Endothelial cell (in vitro differentiated cells): Measurements from ENCODE around the gene ZDHHC18. TPM values are rescaled to one million over a fixed set of nuclear protein-coding genes. Genes with fewer than 3 reads are reported as not detected.

Experiments used
- DNase-seq: peaks from one replicate; pipeline ENCODE4 v3.0.0; 2021; ENCODE audit warnings: low spot score
- H3K27ac Mint-ChIP-seq: one replicate; pipeline ENCODE4 v1.8.0; 2021; ENCODE audit warnings: mixed read lengths, inconsistent platforms; ENCODE audit not compliant: unreplicated experiment
- H3K27me3 Mint-ChIP-seq: one replicate; pipeline ENCODE4 v1.8.0; 2021; ENCODE audit warnings: mild to moderate bottlenecking, moderate library complexity, mixed read lengths, inconsistent platforms; ENCODE audit not compliant: unreplicated experiment
- H3K36me3 Mint-ChIP-seq: one replicate; pipeline ENCODE4 v1.8.0; 2021; ENCODE audit warnings: mild to moderate bottlenecking, low read depth, mixed read lengths, inconsistent platforms; ENCODE audit not compliant: unreplicated experiment
- H3K4me1 Mint-ChIP-seq: one replicate; pipeline ENCODE4 v1.8.0; 2021; ENCODE audit warnings: mild to moderate bottlenecking, mixed read lengths, inconsistent platforms; ENCODE audit not compliant: unreplicated experiment
- H3K4me3 Mint-ChIP-seq: one replicate; pipeline ENCODE4 v1.8.0; 2021; ENCODE audit warnings: mild to moderate bottlenecking, mixed read lengths, inconsistent platforms; ENCODE audit not compliant: unreplicated experiment
- H3K9me3 Mint-ChIP-seq: one replicate; pipeline ENCODE4 v1.8.0; 2021; ENCODE audit warnings: mixed read lengths, inconsistent platforms; ENCODE audit not compliant: unreplicated experiment
- total RNA-seq: library from RNA; stranded (reverse); fragmentation: NEBNext Ultra II Directional; extraction: Animal tissue kit (Norgen Biotek cat#: 25700); gene quantifications from one replicate; pipeline ENCODE4 v1.2.1, GENCODE V29; 2021; ENCODE audit not compliant: unreplicated experiment
- TF ChIP-seq, protein P1 (sequence below): fragments of 200-600 bp; sonication (generic); IDR thresholded peaks from one replicate; pipeline ENCODE4 v1.5.0; 2021; ENCODE audit warnings: antibody characterized with exemption; ENCODE audit not compliant: unreplicated experiment

ZDHHC18 gene
- total RNA-seq, 1 donor from 2014 or later: 32.4 TPM

DNA sequence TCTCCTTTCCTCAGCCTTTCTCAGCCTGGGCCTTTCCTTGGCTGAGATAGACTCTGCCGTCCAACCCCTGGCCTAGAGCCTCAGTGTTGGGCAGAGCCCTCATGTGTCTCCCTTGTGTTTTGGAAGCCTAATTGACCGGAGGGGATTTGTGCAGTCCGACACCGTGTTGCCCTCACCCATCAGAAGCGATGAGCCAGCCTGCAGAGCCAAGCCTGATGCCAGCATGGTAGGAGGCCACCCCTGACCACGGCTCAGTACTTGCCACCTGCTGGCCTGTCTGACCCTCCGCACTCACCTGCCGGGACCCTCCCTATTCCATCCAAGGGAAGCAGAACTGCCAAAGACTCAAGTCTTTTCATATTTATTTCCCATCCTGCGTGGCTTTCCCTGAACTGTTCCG lies 27.1 kb downstream of the ZDHHC18 start:
- Mint-ChIP-seq H3K36me3 (peaks cover 24% of the 10 kb centered on the region), H3K4me1 (no peaks in the 10 kb centered on the region), H3K4me3 (no peak overlapping the region), H3K9me3 (no peaks in the 10 kb centered on the region), H3K27ac (no peak overlapping the region), H3K27me3 (peaks cover 8% of the 10 kb centered on the region)
- TF ChIP-seq, protein P1, sequence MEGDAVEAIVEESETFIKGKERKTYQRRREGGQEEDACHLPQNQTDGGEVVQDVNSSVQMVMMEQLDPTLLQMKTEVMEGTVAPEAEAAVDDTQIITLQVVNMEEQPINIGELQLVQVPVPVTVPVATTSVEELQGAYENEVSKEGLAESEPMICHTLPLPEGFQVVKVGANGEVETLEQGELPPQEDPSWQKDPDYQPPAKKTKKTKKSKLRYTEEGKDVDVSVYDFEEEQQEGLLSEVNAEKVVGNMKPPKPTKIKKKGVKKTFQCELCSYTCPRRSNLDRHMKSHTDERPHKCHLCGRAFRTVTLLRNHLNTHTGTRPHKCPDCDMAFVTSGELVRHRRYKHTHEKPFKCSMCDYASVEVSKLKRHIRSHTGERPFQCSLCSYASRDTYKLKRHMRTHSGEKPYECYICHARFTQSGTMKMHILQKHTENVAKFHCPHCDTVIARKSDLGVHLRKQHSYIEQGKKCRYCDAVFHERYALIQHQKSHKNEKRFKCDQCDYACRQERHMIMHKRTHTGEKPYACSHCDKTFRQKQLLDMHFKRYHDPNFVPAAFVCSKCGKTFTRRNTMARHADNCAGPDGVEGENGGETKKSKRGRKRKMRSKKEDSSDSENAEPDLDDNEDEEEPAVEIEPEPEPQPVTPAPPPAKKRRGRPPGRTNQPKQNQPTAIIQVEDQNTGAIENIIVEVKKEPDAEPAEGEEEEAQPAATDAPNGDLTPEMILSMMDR: no peak
- DNase-seq: no peak

DNA sequence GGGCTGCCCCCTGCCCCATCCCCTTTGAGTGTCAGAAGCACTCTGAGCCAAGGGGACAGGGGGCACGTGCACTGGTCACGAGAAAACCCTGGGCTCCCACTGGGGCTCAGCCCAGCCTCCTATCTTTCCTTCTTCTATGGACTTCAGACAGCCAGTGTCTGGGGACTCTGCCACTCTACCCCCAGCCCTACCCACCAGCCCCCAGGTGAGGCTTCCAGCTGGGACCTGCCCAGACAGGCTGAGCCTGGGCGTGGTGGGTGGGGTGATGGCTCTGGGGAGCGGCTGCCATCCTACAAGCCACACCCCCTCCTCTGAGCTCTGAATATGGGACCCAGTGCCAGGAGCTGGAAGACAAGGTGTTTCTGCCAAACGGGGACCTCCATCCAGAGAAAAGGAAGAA lies 28.4 kb downstream of the ZDHHC18 start:
- TF ChIP-seq, protein P1: no peak
- no peaks in the 10 kb centered on the region for H3K9me3 Mint-ChIP-seq
- H3K4me3 Mint-ChIP-seq: no peak overlapping the region
- no peak overlapping the region for H3K27ac Mint-ChIP-seq
- H3K36me3 Mint-ChIP-seq: peaks cover 22% of the 10 kb centered on the region
- no peak for DNase-seq
- peaks cover 8% of the 10 kb centered on the region for H3K27me3 Mint-ChIP-seq
- no peaks in the 10 kb centered on the region for H3K4me1 Mint-ChIP-seq

DNA sequence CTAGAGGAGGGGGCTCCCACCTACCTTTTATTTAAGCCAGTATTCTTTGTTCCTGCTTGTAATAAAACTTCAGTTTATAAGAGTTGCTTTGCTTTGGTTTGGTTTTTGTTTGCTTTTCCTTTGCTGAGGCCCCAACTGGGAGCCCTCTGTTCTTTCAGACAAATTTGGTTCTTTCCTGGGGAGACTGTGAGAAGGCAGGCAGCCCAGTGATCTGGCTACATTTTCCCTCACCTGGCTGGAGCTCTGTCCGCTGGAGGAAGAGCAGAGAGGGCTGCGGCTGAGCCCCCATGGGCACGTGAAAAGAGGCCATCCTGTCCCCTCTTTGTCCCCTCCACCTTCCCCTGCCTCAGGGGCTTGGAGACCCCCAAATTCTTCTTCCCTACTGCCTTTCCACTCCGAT lies 29.1 kb downstream of the ZDHHC18 start:
- DNase-seq: no peak
- no peaks in the 10 kb centered on the region for H3K9me3 Mint-ChIP-seq
- H3K27ac Mint-ChIP-seq: no peak overlapping the region
- peaks cover 9% of the 10 kb centered on the region for H3K27me3 Mint-ChIP-seq
- no peak overlapping the region for H3K4me3 Mint-ChIP-seq
- H3K4me1 Mint-ChIP-seq: no peaks in the 10 kb centered on the region
- H3K36me3 Mint-ChIP-seq: peaks cover 17% of the 10 kb centered on the region
- TF ChIP-seq, protein P1: no peak

DNA sequence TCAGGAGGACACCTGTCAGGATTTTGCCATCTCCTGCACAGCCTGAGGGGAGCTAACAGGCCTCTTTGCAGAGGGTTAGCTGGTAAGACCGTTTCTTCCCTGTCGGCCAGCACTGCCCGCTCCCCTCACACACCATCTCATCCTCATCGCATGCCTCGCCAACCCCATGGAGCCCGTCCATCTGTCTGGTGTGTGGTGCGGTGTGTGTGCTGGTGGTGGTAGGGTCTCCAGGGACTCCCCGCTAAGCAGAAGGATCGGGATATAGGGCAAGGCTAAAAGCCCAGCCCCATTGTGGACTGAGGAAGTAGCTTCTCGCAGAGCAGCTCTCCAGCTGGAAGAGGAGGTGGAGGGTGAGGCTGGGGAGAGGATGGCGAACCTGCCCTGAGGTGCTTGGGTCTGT lies 29.7 kb downstream of the ZDHHC18 start:
- Mint-ChIP-seq H3K27ac (no peak overlapping the region), H3K4me1 (no peaks in the 10 kb centered on the region), H3K36me3 (peaks cover 17% of the 10 kb centered on the region), H3K4me3 (no peak overlapping the region), H3K9me3 (no peaks in the 10 kb centered on the region), H3K27me3 (peaks cover 9% of the 10 kb centered on the region)
- DNase-seq: no peak
- TF ChIP-seq, protein P1: no peak

DNA sequence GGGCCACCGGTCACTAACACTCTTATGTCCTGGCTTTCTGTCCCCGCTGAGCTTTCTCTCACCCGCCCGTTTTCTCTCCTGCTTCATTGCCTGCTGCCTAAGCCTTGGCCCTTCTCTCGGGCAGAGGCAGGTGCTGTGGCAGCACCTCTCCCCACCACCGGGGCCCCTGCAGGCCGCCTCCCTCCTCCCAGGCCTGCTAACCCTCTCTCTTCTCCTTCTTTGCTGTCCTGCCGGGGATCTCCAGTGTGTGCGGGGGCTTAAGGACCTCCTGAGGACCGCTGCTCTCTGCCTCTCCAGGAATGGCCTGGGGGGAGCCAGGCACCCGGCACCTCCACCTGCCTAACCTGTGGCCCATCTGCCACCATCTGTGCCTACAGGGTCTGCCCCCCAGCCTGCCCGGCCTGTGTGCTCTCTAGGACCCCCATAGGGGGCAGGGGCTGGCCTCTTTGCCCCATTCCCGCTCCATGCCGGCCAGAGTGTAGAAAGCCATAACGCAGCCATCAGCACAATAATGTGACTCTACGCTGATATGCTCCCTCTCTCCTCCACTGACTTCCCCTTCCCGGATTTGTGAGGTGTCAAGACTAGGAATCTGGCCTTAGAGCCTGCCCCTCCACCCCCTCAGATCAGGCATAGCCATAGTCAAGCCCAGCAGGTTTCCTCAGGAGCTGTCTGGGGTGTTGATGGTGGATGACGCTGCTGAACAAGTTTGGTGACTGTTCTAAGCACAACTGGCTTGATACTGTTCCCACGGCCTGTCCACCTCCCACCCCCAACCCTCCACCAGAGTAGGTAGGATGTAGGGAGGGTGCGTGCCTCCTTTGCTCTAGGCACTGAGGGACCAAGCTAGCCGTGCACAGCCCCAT lies 30.3 kb downstream of the ZDHHC18 start:
- no peak for DNase-seq
- peaks cover 9% of the 10 kb centered on the region for H3K27me3 Mint-ChIP-seq
- no peak overlapping the region for H3K4me3 Mint-ChIP-seq
- no peak overlapping the region for H3K27ac Mint-ChIP-seq
- H3K9me3 Mint-ChIP-seq: no peaks in the 10 kb centered on the region
- TF ChIP-seq, protein P1: no peak
- peaks cover 14% of the 10 kb centered on the region for H3K36me3 Mint-ChIP-seq
- no peaks in the 10 kb centered on the region for H3K4me1 Mint-ChIP-seq
